K562 (cell line): ENCODE measurements around the gene AGRN. TPM values are rescaled to one million over a fixed set of nuclear protein-coding genes. Genes with fewer than 3 reads are reported as not detected.
A peak's percentile ranks its signal among the peaks of the same experiment; 100 is the strongest.

Experiments
- ERF ChIP-seq: fragments of 450-650 bp; formaldehyde crosslinking; IDR thresholded peaks from 2 replicates; pipeline ENCODE4 v1.4.0; 2020; ENCODE audit warnings: mild to moderate bottlenecking, mixed read lengths
- GTF2B ChIP-seq: IDR thresholded peaks from 2 replicates; pipeline ENCODE4 v1.6.1; 2011; ENCODE audit not compliant: insufficient read length; ENCODE audit errors: extremely low read depth
- GTF2E2 ChIP-seq: fragments of 200-800 bp; sonication (Bioruptor generic); IDR thresholded peaks from 2 replicates; pipeline ENCODE4 v1.6.1; 2016; ENCODE audit warnings: missing genetic modification characterization, missing compliant biosample characterization
- KHSRP ChIP-seq: fragments of 450-650 bp; IDR thresholded peaks from 2 replicates; pipeline ENCODE4 v1.6.1; 2017
- KLF10 ChIP-seq: fragments of 250-450 bp; sonication (Bioruptor Pico); IDR thresholded peaks from 2 replicates; pipeline ENCODE4 v1.6.1; 2021; ENCODE audit warnings: matching md5 sums
- MEIS2 ChIP-seq: fragments of 450-650 bp; IDR thresholded peaks from 2 replicates; pipeline ENCODE4 v1.6.1; 2014; ENCODE audit warnings: mild to moderate bottlenecking; ENCODE audit not compliant: partially characterized antibody
- MTF1 ChIP-seq: fragments of 250-450 bp; sonication (Bioruptor Pico); IDR thresholded peaks from 2 replicates; pipeline ENCODE4 v1.9.0; 2021; ENCODE audit warnings: moderate library complexity, mild to moderate bottlenecking, inconsistent platforms, borderline replicate concordance
- NCOA4 ChIP-seq: fragments of 450-650 bp; IDR thresholded peaks from 2 replicates; pipeline ENCODE4 v1.6.1; 2018; ENCODE audit warnings: mild to moderate bottlenecking; ENCODE audit not compliant: partially characterized antibody
- NEUROD1 ChIP-seq: fragments of 150-350 bp; IDR thresholded peaks from 2 replicates; pipeline ENCODE4 v1.6.1; 2014; ENCODE audit warnings: borderline replicate concordance, low read length, low read depth; ENCODE audit not compliant: partially characterized antibody
- NR2F6 ChIP-seq: fragments of 450-650 bp; formaldehyde crosslinking; IDR thresholded peaks from 2 replicates; pipeline ENCODE4 v1.4.0; 2020; ENCODE audit warnings: mild to moderate bottlenecking
- POLR2G ChIP-seq: fragments of 200-400 bp; formaldehyde crosslinking; IDR thresholded peaks from 2 replicates; pipeline ENCODE4 v1.6.1; 2017; ENCODE audit warnings: low read depth, mild to moderate bottlenecking, antibody characterized with exemption, low read length, moderate library complexity
- SMARCA4 ChIP-seq: fragments of 450-650 bp; IDR thresholded peaks from 2 replicates; pipeline ENCODE4 v1.6.1; 2016
- SMARCA5 ChIP-seq: fragments of 450-650 bp; IDR thresholded peaks from 2 replicates; pipeline ENCODE4 v1.6.1; 2016
- STAT5A ChIP-seq: IDR thresholded peaks from 2 replicates; pipeline ENCODE4 v1.6.1; 2012; ENCODE audit warnings: low read length, inconsistent platforms, borderline replicate concordance
- SUPT5H ChIP-seq: fragments of 450-650 bp; IDR thresholded peaks from 2 replicates; pipeline ENCODE4 v1.6.1; 2016
- TFAM ChIP-seq: fragments of 250-450 bp; sonication (Bioruptor Pico); conservative IDR thresholded peaks from 2 replicates; pipeline ENCODE4 v1.5.0; 2021; ENCODE audit warnings: mild to moderate bottlenecking, moderate library complexity
- ZNF253 ChIP-seq: fragments of 250-450 bp; sonication (Bioruptor Pico); conservative IDR thresholded peaks from 2 replicates; pipeline ENCODE4 v1.6.1; 2021; ENCODE audit warnings: mild to moderate bottlenecking
- ZNF511 ChIP-seq: sonication (generic); formaldehyde crosslinking; IDR thresholded peaks from 2 replicates; pipeline ENCODE4 v1.8.0; 2022; ENCODE audit warnings: mild to moderate bottlenecking, missing genetic modification reagents
- polyA plus RNA-seq, 8 experiments: library from polyadenylated mRNA; depleted of rRNA in 4 of 8; stranded (reverse) in 5 of 8; unstranded in 3 of 8; fragments of >200 nt; fragmentation: Nextera tagmentation in 2 of 8; fragmentation: Illumina TruSeq in 1 of 8; extraction: Ambion mirVana in 2 of 8; extraction: Trizol in 1 of 8; gene quantifications; 2 replicates each; pipeline versions ENCODE4 v1.2.1 to v1.2.3, GENCODE V29; 2011 to 2014; ENCODE audit warnings: inconsistent platforms in 1 of 8, missing spikeins in 1 of 8
- total RNA-seq, 7 experiments: library from RNA; depleted of rRNA in 6 of 7; stranded (reverse); fragments of >200 nt in 6 of 7; fragmentation: Illumina TruSeq in 2 of 7; extraction: Trizol in 2 of 7; gene quantifications; 2 replicates each; pipeline versions ENCODE4 v1.2.1 to v1.2.3, GENCODE V29; 2011 to 2021; ENCODE audit warnings: low replicate concordance in 1 of 7
- TF ChIP-seq, protein P1 (sequence below): sonication (generic); formaldehyde crosslinking; IDR thresholded peaks from 2 replicates; pipeline ENCODE4 v1.8.1; 2023; ENCODE audit warnings: mild to moderate bottlenecking, missing genetic modification reagents
- TF ChIP-seq, protein P2 (sequence below): fragments of 450-650 bp; IDR thresholded peaks from 2 replicates; pipeline ENCODE4 v1.6.1; 2017; ENCODE audit warnings: antibody characterized with exemption
- TF ChIP-seq, protein P3 (sequence below): fragments of 200-800 bp; sonication (Bioruptor generic); IDR thresholded peaks from 2 replicates; pipeline ENCODE4 v1.6.1; 2017; ENCODE audit warnings: missing genetic modification characterization, missing compliant biosample characterization
- TF ChIP-seq, protein P4 (sequence below): fragments of 200-800 bp; sonication (Bioruptor generic); IDR thresholded peaks from 2 replicates; pipeline ENCODE4 v1.6.1; 2017; ENCODE audit warnings: missing genetic modification characterization, missing compliant biosample characterization

AGRN gene
- total and polyA plus RNA-seq, 9 of the 15 experiments (the other 6 are each of a cell fraction or from before 2014, with no cell fraction given) = 0.04 to 111 (median 18.1) TPM

GRCh38 chr1:1000357-1001056 is 19.4 kb upstream of the AGRN start (continued):
- TF ChIP-seq, protein P1, sequence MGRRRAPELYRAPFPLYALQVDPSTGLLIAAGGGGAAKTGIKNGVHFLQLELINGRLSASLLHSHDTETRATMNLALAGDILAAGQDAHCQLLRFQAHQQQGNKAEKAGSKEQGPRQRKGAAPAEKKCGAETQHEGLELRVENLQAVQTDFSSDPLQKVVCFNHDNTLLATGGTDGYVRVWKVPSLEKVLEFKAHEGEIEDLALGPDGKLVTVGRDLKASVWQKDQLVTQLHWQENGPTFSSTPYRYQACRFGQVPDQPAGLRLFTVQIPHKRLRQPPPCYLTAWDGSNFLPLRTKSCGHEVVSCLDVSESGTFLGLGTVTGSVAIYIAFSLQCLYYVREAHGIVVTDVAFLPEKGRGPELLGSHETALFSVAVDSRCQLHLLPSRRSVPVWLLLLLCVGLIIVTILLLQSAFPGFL = peak; percentile 97; the same call in 1 of the 2 replicates
- TF ChIP-seq SUPT5H = peak; percentile 81
- TF ChIP-seq POLR2G = peak; percentile 92
- TF ChIP-seq NR2F6 (CRISPR knock-in tag) = no peak
- no peak for TF ChIP-seq STAT5A
- TF ChIP-seq GTF2B = no peak
- TF ChIP-seq, protein P2, sequence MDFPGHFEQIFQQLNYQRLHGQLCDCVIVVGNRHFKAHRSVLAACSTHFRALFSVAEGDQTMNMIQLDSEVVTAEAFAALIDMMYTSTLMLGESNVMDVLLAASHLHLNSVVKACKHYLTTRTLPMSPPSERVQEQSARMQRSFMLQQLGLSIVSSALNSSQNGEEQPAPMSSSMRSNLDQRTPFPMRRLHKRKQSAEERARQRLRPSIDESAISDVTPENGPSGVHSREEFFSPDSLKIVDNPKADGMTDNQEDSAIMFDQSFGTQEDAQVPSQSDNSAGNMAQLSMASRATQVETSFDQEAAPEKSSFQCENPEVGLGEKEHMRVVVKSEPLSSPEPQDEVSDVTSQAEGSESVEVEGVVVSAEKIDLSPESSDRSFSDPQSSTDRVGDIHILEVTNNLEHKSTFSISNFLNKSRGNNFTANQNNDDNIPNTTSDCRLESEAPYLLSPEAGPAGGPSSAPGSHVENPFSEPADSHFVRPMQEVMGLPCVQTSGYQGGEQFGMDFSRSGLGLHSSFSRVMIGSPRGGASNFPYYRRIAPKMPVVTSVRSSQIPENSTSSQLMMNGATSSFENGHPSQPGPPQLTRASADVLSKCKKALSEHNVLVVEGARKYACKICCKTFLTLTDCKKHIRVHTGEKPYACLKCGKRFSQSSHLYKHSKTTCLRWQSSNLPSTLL = no peak
- TF ChIP-seq KHSRP = peak; percentile 100
- TF ChIP-seq MTF1 (CRISPR knock-in tag) = no peak
- TF ChIP-seq ERF (CRISPR knock-in tag) = peak; percentile 86
- no peak for TF ChIP-seq NCOA4
- TF ChIP-seq, protein P3, sequence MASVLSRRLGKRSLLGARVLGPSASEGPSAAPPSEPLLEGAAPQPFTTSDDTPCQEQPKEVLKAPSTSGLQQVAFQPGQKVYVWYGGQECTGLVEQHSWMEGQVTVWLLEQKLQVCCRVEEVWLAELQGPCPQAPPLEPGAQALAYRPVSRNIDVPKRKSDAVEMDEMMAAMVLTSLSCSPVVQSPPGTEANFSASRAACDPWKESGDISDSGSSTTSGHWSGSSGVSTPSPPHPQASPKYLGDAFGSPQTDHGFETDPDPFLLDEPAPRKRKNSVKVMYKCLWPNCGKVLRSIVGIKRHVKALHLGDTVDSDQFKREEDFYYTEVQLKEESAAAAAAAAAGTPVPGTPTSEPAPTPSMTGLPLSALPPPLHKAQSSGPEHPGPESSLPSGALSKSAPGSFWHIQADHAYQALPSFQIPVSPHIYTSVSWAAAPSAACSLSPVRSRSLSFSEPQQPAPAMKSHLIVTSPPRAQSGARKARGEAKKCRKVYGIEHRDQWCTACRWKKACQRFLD (CRISPR knock-in tag) = peak; percentile 87
- TF ChIP-seq, protein P4, sequence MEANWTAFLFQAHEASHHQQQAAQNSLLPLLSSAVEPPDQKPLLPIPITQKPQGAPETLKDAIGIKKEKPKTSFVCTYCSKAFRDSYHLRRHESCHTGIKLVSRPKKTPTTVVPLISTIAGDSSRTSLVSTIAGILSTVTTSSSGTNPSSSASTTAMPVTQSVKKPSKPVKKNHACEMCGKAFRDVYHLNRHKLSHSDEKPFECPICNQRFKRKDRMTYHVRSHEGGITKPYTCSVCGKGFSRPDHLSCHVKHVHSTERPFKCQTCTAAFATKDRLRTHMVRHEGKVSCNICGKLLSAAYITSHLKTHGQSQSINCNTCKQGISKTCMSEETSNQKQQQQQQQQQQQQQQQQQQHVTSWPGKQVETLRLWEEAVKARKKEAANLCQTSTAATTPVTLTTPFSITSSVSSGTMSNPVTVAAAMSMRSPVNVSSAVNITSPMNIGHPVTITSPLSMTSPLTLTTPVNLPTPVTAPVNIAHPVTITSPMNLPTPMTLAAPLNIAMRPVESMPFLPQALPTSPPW (CRISPR knock-in tag) = peak; percentile 85
- TF ChIP-seq NEUROD1 = peak; percentile 35
- TF ChIP-seq TFAM (CRISPR knock-in tag) = no peak
- TF ChIP-seq SMARCA5 = no peak
- TF ChIP-seq SMARCA4 = 0 out of 2 replicates have a peak, but pooled peaks have one; percentile 14
- TF ChIP-seq GTF2E2 (tag) = peak; percentile 70; the same call in 1 of the 2 replicates
- TF ChIP-seq ZNF511 = no peak; the same call in none of the 2 replicates
- TF ChIP-seq MEIS2 = no peak
- 0 out of 2 replicates have a peak, but pooled peaks have one; percentile 47 for TF ChIP-seq ZNF253 (CRISPR knock-in tag)
- TF ChIP-seq KLF10 (CRISPR knock-in tag) = no peak
